Stomach (tissue), 4 donors: ENCODE data around the gene GTF2H1.
"Not testable (repeated sequence)": the region's sequence is repeated elsewhere in the genome, so short reads cannot be mapped to it uniquely, and the experiment has no call there.

Experiments
- CTCF ChIP-seq, 7 experiments: fragments of 450-650 bp in 4 of 7; fragments of 200-600 bp in 3 of 7; sonication (generic) in 3 of 7; IDR thresholded peaks; one replicate each; pipeline ENCODE4 v1.5.1; 2016 to 2019; ENCODE audit warnings: antibody characterized with exemption in 7 of 7, control low read depth in 2 of 7, mild to moderate bottlenecking in 1 of 7
- EP300 ChIP-seq: sonication (generic); formaldehyde crosslinking; IDR thresholded peaks from one replicate; pipeline ENCODE4 v1.6.1; 2017; ENCODE audit warnings: antibody characterized with exemption
- POLR2A ChIP-seq, 4 donors: fragments of 450-650 bp; IDR thresholded peaks; one replicate each; pipeline ENCODE4 v1.6.1; 2016; ENCODE audit warnings: antibody characterized with exemption in 4 of 4, control low read depth in 2 of 4, mild to moderate bottlenecking in 1 of 4, moderate library complexity in 1 of 4
- POLR2AphosphoS5 ChIP-seq, 3 donors: sonication (generic); formaldehyde crosslinking; IDR thresholded peaks; one replicate each; pipeline ENCODE4 v1.6.1; 2016; ENCODE audit warnings: antibody characterized with exemption in 3 of 3

- not testable (repeated sequence) for TF ChIP-seq CTCF (IDR thresholded peaks at IDR 0.05); POLR2AphosphoS5 (IDR thresholded peaks at IDR 0.05); POLR2A (IDR thresholded peaks at IDR 0.05); EP300
Observed at GRCh38 chr11:18401077-18401476, 78.7 kb downstream of the GTF2H1 start.
